Measurements from ENCODE around the gene HLA-DRA. TPM values are rescaled to one million over a fixed set of nuclear protein-coding genes. Genes with fewer than 3 reads are reported as not detected.

HLA-DRA gene
- total and polyA plus RNA-seq, 2 donors (not counting 1 experiment from before 2014, with no cell fraction given): 0.17 to 0.99 TPM

DNA sequence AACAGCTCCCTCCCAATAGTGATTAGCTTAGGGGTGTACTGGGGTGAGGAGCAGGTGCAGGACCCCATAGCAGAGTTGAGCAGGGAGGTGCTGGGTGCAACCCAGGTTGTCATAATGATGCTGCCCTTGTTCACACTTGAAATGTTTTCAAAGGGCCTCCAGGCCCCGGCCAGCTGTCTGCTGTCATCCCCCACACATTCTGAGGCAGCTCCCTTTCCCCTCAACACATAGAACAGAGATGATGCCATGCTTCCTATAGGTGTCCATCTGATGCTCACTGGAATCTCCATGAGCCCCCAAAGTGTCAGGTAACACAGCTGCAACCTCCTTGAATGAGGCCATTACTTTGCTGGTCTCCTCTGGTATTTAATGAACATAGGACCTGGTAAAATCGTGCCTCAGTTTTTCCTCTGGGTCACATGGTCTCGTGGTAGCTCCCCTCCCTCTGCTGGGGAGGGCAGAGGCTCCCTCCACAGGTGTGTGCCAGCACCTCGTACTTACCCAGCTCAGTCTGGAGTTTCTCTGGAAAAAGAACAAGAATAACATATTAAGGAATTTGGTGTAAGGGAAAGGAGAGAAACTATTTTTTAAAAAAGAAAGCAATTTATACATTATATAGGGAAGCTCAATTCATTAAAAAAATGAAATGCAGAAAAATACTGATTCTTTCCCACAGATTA is 38.3 kb upstream of the HLA-DRA start:
- Histone ChIP-seq H3K27me3 (ENCODE audit: control insufficient read depth, insufficient read depth, low read length) (peaks cover 3% of the 10 kb centered on the region), H3K36me3 (ENCODE audit: control insufficient read depth, insufficient read depth, low read length) (no peaks in the 10 kb centered on the region), H4K20me1 (ENCODE audit: control insufficient read depth, extremely low read depth, insufficient read depth, low read length) (no peaks in the 10 kb centered on the region), H3K4me3 (replicated peaks in 1 of 4; ENCODE audit: control extremely low read depth in 1 of 4, insufficient read depth in 1 of 4, low read depth in 3 of 4, low read length in 4 of 4) (no peak overlapping the region), H3K9ac (ENCODE audit: insufficient read depth, low read length) (no peak overlapping the region), H3K4me2 (ENCODE audit: extremely low read depth, insufficient read depth, low read length) (no peak overlapping the region), H2AFZ (ENCODE audit: low read length) (no peak overlapping the region), H3K4me1 (ENCODE audit: control insufficient read depth, extremely low read depth, insufficient read depth, low read length) (no peaks in the 10 kb centered on the region), H3K27ac (ENCODE audit: insufficient read depth, low read length) (no peak overlapping the region), H3K79me2 (ENCODE audit: control insufficient read depth, insufficient read depth, low read length) (no peaks in the 10 kb centered on the region), H3K9me3 (ENCODE audit: control insufficient read depth, insufficient read depth, low read depth, low read length) (no peaks in the 10 kb centered on the region)
- no peak for TF ChIP-seq EZH2 (IDR thresholded peaks at IDR 0.05; ENCODE audit: low read length, missing control alignments)
- TF ChIP-seq, protein P1, sequence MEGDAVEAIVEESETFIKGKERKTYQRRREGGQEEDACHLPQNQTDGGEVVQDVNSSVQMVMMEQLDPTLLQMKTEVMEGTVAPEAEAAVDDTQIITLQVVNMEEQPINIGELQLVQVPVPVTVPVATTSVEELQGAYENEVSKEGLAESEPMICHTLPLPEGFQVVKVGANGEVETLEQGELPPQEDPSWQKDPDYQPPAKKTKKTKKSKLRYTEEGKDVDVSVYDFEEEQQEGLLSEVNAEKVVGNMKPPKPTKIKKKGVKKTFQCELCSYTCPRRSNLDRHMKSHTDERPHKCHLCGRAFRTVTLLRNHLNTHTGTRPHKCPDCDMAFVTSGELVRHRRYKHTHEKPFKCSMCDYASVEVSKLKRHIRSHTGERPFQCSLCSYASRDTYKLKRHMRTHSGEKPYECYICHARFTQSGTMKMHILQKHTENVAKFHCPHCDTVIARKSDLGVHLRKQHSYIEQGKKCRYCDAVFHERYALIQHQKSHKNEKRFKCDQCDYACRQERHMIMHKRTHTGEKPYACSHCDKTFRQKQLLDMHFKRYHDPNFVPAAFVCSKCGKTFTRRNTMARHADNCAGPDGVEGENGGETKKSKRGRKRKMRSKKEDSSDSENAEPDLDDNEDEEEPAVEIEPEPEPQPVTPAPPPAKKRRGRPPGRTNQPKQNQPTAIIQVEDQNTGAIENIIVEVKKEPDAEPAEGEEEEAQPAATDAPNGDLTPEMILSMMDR (conservative IDR thresholded peaks at IDR 0.05 in 1 of 2, IDR thresholded peaks at IDR 0.05 in 1 of 2; ENCODE audit: low read depth in 1 of 2, low read length in 2 of 2): no peak
- no peak for DNase-seq (ENCODE audit: low read depth in 2 of 2)

DNA sequence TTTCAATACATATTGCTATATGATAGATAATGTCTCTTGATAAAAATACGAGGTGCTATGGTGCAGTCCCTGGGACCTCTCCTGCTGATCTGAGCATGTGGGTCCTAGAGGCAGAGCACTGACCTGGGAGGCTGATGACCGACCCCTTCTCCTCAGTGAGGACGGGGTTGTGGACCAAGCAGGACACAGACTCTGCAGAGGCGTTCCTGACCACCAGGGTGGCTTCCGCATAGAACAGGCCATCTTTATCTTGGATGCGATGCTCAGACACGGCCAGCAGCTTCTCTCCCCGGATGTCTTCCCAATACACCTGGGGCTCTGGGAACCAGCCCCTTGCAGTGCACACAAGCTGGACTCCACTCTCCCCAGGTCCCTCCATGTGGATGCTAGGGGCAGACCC is 36.9 kb upstream of the HLA-DRA start:
- Histone ChIP-seq H3K4me2 (ENCODE audit: extremely low read depth, insufficient read depth, low read length) (no peak overlapping the region), H3K36me3 (ENCODE audit: control insufficient read depth, insufficient read depth, low read length) (no peaks in the 10 kb centered on the region), H3K4me1 (ENCODE audit: control insufficient read depth, extremely low read depth, insufficient read depth, low read length) (no peaks in the 10 kb centered on the region), H3K9ac (ENCODE audit: insufficient read depth, low read length) (no peak overlapping the region), H3K27ac (ENCODE audit: insufficient read depth, low read length) (no peak overlapping the region), H3K27me3 (ENCODE audit: control insufficient read depth, insufficient read depth, low read length) (peaks cover 8% of the 10 kb centered on the region), H3K4me3 (replicated peaks in 1 of 4; ENCODE audit: control extremely low read depth in 1 of 4, insufficient read depth in 1 of 4, low read depth in 3 of 4, low read length in 4 of 4) (no peak overlapping the region), H3K9me3 (ENCODE audit: control insufficient read depth, insufficient read depth, low read depth, low read length) (no peaks in the 10 kb centered on the region), H2AFZ (ENCODE audit: low read length) (no peak overlapping the region), H4K20me1 (ENCODE audit: control insufficient read depth, extremely low read depth, insufficient read depth, low read length) (no peaks in the 10 kb centered on the region), H3K79me2 (ENCODE audit: control insufficient read depth, insufficient read depth, low read length) (no peaks in the 10 kb centered on the region)
- TF ChIP-seq, protein P1 (conservative IDR thresholded peaks at IDR 0.05 in 1 of 2, IDR thresholded peaks at IDR 0.05 in 1 of 2; ENCODE audit: low read depth in 1 of 2, low read length in 2 of 2): no peak
- no peak for TF ChIP-seq EZH2 (IDR thresholded peaks at IDR 0.05; ENCODE audit: low read length, missing control alignments)
- DNase-seq (ENCODE audit: low read depth in 2 of 2): no peak

DNA sequence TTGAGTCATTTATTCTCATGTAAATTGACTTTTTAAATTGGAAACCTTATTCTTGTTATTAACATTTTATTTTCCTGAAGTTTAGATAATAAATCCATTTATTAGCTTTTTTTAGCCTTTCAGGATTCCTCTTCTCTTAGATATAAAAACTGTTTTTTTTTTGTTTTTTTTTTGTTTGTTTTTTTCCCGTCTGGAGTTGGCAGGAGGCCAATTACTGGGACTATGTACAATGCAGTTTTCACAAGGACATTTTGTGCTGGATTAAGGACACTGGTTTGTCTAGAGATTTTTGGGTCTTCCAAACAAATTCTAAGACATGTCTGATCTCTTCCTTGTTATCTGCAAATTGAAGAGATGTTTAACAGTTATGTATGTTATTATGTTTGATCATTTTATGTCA is 34.0 kb upstream of the HLA-DRA start:
- Histone ChIP-seq H3K36me3 (ENCODE audit: control insufficient read depth, insufficient read depth, low read length) (no peaks in the 10 kb centered on the region), H3K4me2 (ENCODE audit: extremely low read depth, insufficient read depth, low read length) (no peak overlapping the region), H3K4me3 (replicated peaks in 1 of 4; ENCODE audit: control extremely low read depth in 1 of 4, insufficient read depth in 1 of 4, low read depth in 3 of 4, low read length in 4 of 4) (no peak overlapping the region), H3K9ac (ENCODE audit: insufficient read depth, low read length) (no peak overlapping the region), H4K20me1 (ENCODE audit: control insufficient read depth, extremely low read depth, insufficient read depth, low read length) (no peaks in the 10 kb centered on the region), H3K27me3 (ENCODE audit: control insufficient read depth, insufficient read depth, low read length) (peaks cover 12% of the 10 kb centered on the region), H3K9me3 (ENCODE audit: control insufficient read depth, insufficient read depth, low read depth, low read length) (no peaks in the 10 kb centered on the region), H3K27ac (ENCODE audit: insufficient read depth, low read length) (no peak overlapping the region), H3K4me1 (ENCODE audit: control insufficient read depth, extremely low read depth, insufficient read depth, low read length) (no peaks in the 10 kb centered on the region), H2AFZ (ENCODE audit: low read length) (no peak overlapping the region), H3K79me2 (ENCODE audit: control insufficient read depth, insufficient read depth, low read length) (no peaks in the 10 kb centered on the region)
- DNase-seq (ENCODE audit: low read depth in 2 of 2): no peak
- TF ChIP-seq, protein P1 (conservative IDR thresholded peaks at IDR 0.05 in 1 of 2, IDR thresholded peaks at IDR 0.05 in 1 of 2; ENCODE audit: low read depth in 1 of 2, low read length in 2 of 2): no peak
- TF ChIP-seq EZH2 (IDR thresholded peaks at IDR 0.05; ENCODE audit: low read length, missing control alignments): no peak
